Mesothelial cell of epicardium (in vitro differentiated cells): Measurements from ENCODE around the gene CAPN7. TPM values are rescaled to one million over a fixed set of nuclear protein-coding genes. Genes with fewer than 3 reads are reported as not detected.

Experiments used
- DNase-seq, 2 experiments: peaks; one replicate each; pipeline ENCODE4 v3.0.0; 2021; ENCODE audit warnings: low spot score in 2 of 2; ENCODE audit not compliant: unreplicated experiment in 2 of 2
- H3K27ac Mint-ChIP-seq: 2 replicates; pipeline ENCODE4 v1.8.0; 2021; ENCODE audit warnings: mixed read lengths
- H3K27me3 Mint-ChIP-seq: 2 replicates; pipeline ENCODE4 v1.8.0; 2021; ENCODE audit warnings: low read depth, mixed read lengths
- H3K36me3 Mint-ChIP-seq: 2 replicates; pipeline ENCODE4 v1.8.0; 2021; ENCODE audit warnings: mixed read lengths
- H3K4me1 Mint-ChIP-seq: 2 replicates; pipeline ENCODE4 v1.8.0; 2021; ENCODE audit warnings: mixed read lengths
- H3K4me3 Mint-ChIP-seq: 2 replicates; pipeline ENCODE4 v1.8.0; 2021; ENCODE audit warnings: mild to moderate bottlenecking, moderate library complexity, mixed read lengths
- H3K9me3 Mint-ChIP-seq: 2 replicates; pipeline ENCODE4 v1.8.0; 2021; ENCODE audit warnings: mixed read lengths
- total RNA-seq: library from RNA; stranded (reverse); gene quantifications from 3 replicates; pipeline ENCODE4 v1.2.1, GENCODE V29; 2021
- TF ChIP-seq, protein P1 (sequence below): fragments of 200-600 bp; sonication (generic); IDR thresholded peaks from one replicate; pipeline ENCODE4 v1.5.0; 2021; ENCODE audit warnings: antibody characterized with exemption; ENCODE audit not compliant: unreplicated experiment

Gene CAPN7
- total RNA-seq, 1 donor from 2014 or later = 42.4 TPM

DNA sequence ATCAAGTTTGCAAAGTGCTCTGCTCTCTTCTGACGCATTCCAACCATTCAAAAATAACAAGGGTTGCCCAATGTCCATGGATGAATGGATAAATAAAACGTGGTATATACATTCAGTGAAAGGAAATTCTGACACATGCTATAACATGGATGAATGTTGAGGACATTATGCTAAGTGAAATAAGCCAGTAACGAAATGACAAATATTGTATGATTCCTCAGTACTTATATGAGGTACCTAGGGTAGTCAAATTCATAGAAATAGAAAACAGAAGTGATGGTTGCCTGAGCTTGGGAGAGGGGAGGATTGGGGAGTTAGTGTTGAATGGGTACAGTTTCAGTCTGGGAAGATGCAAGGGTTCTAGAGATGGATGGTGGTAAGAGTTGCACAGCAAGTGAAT is 92.5 kb downstream of the CAPN7 start:
- no peak overlapping the region for H3K4me3 Mint-ChIP-seq
- H3K27me3 Mint-ChIP-seq = no peaks in the 10 kb centered on the region
- no peaks in the 10 kb centered on the region for H3K9me3 Mint-ChIP-seq
- TF ChIP-seq, protein P1, sequence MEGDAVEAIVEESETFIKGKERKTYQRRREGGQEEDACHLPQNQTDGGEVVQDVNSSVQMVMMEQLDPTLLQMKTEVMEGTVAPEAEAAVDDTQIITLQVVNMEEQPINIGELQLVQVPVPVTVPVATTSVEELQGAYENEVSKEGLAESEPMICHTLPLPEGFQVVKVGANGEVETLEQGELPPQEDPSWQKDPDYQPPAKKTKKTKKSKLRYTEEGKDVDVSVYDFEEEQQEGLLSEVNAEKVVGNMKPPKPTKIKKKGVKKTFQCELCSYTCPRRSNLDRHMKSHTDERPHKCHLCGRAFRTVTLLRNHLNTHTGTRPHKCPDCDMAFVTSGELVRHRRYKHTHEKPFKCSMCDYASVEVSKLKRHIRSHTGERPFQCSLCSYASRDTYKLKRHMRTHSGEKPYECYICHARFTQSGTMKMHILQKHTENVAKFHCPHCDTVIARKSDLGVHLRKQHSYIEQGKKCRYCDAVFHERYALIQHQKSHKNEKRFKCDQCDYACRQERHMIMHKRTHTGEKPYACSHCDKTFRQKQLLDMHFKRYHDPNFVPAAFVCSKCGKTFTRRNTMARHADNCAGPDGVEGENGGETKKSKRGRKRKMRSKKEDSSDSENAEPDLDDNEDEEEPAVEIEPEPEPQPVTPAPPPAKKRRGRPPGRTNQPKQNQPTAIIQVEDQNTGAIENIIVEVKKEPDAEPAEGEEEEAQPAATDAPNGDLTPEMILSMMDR = no peak
- DNase-seq = no peak
- peaks cover 13% of the 10 kb centered on the region for H3K4me1 Mint-ChIP-seq
- no peak overlapping the region for H3K27ac Mint-ChIP-seq
- peaks cover 45% of the 10 kb centered on the region for H3K36me3 Mint-ChIP-seq

DNA sequence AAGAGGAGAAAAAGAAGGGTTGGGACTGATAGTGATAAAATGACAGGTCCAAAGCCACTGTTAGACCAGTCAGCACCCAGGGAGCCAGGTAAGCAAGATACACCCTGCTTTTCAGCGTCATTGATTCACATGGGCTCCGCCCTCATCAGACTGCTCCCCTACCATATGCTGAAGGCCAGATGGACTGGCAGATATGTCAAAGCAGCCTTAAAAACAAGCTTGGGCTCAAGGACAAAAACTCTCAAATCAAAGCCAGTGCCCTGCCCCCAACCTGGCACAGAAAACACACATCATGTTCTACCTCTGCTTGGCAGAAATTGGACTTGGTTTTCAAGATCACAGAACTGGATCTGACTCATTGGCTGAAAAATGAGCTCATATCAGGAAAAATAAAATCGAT is 93.0 kb downstream of the CAPN7 start:
- H3K27ac Mint-ChIP-seq = no peak overlapping the region
- H3K9me3 Mint-ChIP-seq = no peaks in the 10 kb centered on the region
- DNase-seq = no peak
- peaks cover 16% of the 10 kb centered on the region for H3K4me1 Mint-ChIP-seq
- no peak overlapping the region for H3K4me3 Mint-ChIP-seq
- no peaks in the 10 kb centered on the region for H3K27me3 Mint-ChIP-seq
- H3K36me3 Mint-ChIP-seq = peaks cover 48% of the 10 kb centered on the region
- TF ChIP-seq, protein P1 = no peak

DNA sequence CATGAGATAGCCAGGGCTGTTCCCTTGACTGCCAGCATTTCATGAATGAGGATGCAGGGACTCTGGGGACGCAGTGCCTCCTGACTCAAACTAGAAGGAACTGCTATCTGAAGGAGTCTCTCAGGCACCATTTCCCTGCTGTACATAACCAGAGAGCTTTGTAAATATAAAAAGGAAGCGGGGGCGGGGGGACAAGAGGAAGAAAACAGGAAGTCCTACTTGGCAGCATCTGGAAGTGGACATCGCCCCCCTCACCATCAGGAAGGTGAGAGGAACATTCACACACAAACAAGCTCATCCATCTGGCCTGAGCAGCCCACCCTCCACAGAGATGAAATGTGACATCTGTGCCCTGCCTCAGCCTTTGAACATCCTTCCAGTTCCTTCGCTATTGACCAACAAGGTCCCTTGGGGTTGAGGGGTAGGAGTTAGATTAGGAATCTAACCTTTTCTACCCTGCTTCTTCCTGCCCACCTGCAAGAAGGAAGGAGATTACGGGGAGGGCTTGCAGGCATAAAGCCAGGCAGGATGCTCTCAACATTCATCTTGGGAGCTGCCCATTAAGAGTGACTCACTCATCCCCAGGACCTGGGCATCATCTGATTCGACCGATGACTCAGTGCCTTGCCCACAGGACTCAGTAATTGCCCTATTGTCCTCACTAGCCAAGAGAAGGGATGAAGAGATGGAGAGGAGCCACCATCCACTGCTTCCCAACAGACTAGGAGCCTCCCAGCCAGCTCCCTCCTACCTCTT is 94.5 kb downstream of the CAPN7 start:
- Mint-ChIP-seq H3K36me3 (peaks cover 44% of the 10 kb centered on the region), H3K9me3 (no peaks in the 10 kb centered on the region)

DNA sequence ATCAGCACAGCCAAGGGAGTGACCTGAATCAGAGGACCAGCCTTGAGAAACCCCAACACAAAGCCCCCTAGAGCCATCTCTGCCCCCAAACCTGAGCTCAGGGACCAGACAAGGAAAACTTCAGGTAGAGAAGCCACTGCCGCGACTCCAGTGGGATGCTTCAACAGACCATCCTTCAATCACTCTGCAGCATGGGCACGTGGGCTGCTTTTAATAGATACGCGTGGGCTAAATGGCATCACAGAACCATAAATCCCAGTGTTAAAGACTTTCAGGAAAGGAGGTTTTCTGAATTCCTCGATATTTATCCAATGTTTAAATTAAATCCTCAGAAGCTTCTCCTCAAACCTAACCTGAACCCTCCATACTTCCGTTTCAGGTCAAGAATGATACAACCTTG is 95.7 kb downstream of the CAPN7 start:
- Mint-ChIP-seq H3K9me3 (no peaks in the 10 kb centered on the region), H3K4me3 (no peak overlapping the region)

More for the DNA sequence above, 94.5 kb downstream of the CAPN7 start:
- Mint-ChIP-seq H3K4me3 (no peak overlapping the region), H3K27me3 (no peaks in the 10 kb centered on the region), H3K27ac (no peak overlapping the region), H3K4me1 (peaks cover 24% of the 10 kb centered on the region)
- DNase-seq = no peak
- TF ChIP-seq, protein P1 = no peak

More for the DNA sequence above, 95.7 kb downstream of the CAPN7 start:
- TF ChIP-seq, protein P1 = no peak
- peaks cover 31% of the 10 kb centered on the region for H3K4me1 Mint-ChIP-seq
- no peak overlapping the region for H3K27ac Mint-ChIP-seq
- no peak for DNase-seq
- no peaks in the 10 kb centered on the region for H3K27me3 Mint-ChIP-seq
- H3K36me3 Mint-ChIP-seq = peaks cover 44% of the 10 kb centered on the region

Other genes with a start within 250 kb of the CAPN7 start
- 66.3 to 70.4 TPM (median 66.7 TPM) in 3 replicates for gene MRPS25, start 140.9 kb upstream of the CAPN7 start, total RNA-seq
- 35.2 to 38.1 TPM (median 35.8 TPM) in 3 replicates for gene RBSN, start 107.1 kb upstream of the CAPN7 start, total RNA-seq
- 78.7 to 88.6 TPM (median 80.5 TPM) in 3 replicates for gene SH3BP5, start 126.3 kb downstream of the CAPN7 start, total RNA-seq
- 23.5 to 26.7 TPM (median 25.8 TPM) in 3 replicates for gene METTL6, start 221.3 kb downstream of the CAPN7 start, total RNA-seq
- gene EAF1, start 221.4 kb downstream of the CAPN7 start, total RNA-seq = 15.8 to 17.1 TPM (median 16.3 TPM) in 3 replicates